Upper lobe of left lung (tissue), 4 donors: Measurements from ENCODE around the gene SPRR5.

Experiments used
- EP300 ChIP-seq, 4 donors: sonication (generic); formaldehyde crosslinking; IDR thresholded peaks; one replicate each; pipeline ENCODE4 v1.5.1; 2017; ENCODE audit warnings: antibody characterized with exemption in 4 of 4, control low read depth in 2 of 4
- TF ChIP-seq, protein P1 (sequence below), 6 experiments: fragments of 450-650 bp in 4 of 6; fragments of 200-600 bp in 2 of 6; sonication (generic) in 2 of 6; IDR thresholded peaks; one replicate each; pipeline ENCODE4 v1.5.1; 2016 to 2019; ENCODE audit warnings: antibody characterized with exemption in 6 of 6

DNA sequence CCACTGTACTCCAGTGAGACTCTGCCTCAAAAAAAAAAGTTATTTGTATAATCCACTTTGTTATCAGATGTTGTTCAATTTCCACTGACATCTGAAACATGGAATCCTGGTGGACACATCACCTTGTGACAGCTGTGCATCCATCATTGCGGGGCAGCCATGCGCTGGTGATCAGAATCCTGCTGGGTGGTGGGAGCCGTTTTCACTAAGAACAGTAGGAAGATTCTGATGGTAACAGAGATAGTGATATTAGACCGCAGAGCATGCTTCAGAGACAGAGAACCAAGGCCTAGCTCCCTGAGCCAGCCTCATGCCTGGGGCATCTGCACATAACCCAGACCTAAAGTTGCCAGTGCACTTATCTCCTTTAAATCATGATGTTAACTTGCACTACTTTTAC lies 51.5 kb downstream of the SPRR5 start:
- TF ChIP-seq EP300 (IDR thresholded peaks at IDR 0.05), result no peak
- TF ChIP-seq, protein P1, sequence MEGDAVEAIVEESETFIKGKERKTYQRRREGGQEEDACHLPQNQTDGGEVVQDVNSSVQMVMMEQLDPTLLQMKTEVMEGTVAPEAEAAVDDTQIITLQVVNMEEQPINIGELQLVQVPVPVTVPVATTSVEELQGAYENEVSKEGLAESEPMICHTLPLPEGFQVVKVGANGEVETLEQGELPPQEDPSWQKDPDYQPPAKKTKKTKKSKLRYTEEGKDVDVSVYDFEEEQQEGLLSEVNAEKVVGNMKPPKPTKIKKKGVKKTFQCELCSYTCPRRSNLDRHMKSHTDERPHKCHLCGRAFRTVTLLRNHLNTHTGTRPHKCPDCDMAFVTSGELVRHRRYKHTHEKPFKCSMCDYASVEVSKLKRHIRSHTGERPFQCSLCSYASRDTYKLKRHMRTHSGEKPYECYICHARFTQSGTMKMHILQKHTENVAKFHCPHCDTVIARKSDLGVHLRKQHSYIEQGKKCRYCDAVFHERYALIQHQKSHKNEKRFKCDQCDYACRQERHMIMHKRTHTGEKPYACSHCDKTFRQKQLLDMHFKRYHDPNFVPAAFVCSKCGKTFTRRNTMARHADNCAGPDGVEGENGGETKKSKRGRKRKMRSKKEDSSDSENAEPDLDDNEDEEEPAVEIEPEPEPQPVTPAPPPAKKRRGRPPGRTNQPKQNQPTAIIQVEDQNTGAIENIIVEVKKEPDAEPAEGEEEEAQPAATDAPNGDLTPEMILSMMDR (IDR thresholded peaks at IDR 0.05), result no peak
